ENCODE measurements around the gene GET4.
"Not testable (repeated sequence)": the region's sequence is repeated elsewhere in the genome, so short reads cannot be mapped to it uniquely, and the experiment has no call there.

DNA sequence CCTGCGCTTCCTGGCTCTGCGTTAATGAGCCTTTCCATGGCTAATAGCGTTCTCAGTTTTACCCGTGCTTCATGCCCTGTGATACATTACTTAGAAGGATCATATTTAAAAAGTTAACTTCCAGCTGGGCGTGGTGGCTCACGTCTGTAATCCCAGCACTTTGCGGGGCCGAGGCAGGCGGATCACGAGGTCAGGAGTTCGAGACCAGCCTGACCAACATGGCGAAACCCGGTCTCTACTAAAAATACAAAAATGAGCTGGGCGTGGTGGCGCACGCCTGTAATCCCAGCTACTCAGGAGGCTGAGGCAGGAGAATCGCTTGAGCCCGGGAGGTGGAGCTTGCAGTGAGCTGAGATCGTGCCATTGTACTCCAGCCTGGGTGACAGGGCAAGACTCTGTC lies 3.7 kb upstream of the GET4 start:
- TF ChIP-seq CTBP1 (IDR thresholded peaks at IDR 0.05; ENCODE audit: borderline replicate concordance); FOXM1 (IDR thresholded peaks at IDR 0.05; ENCODE audit: borderline replicate concordance); SUZ12 (IDR thresholded peaks at IDR 0.05); TARDBP (IDR thresholded peaks at IDR 0.05): not testable (repeated sequence)

Measured in HEK293T (cell line).